Right cardiac atrium (tissue), 5 donors: ENCODE measurements around the gene KRTAP5-3. TPM values are rescaled to one million over a fixed set of nuclear protein-coding genes. Genes with fewer than 3 reads are reported as not detected.

Experiments
- ATAC-seq, 2 donors: fragments of 200-7000 bp; cut with Tn5 transposase; one replicate each; pipeline versions ENCODE4 v1.8.0 to v1.9.1; 2020; ENCODE audit warnings: moderate library complexity in 2 of 2, mild to moderate bottlenecking in 1 of 2
- DNase-seq, 3 donors: peaks; one replicate each; pipeline ENCODE4 v3.0.0-alpha.2; 2020
- H3K27ac ChIP-seq: one replicate; pipeline ENCODE4 v1.5.1; 2013; ENCODE audit warnings: mild to moderate bottlenecking, low read length, control low read depth, moderate library complexity
- H3K27me3 ChIP-seq: one replicate; pipeline ENCODE4 v1.6.1; 2013; ENCODE audit not compliant: control insufficient read depth, insufficient read depth
- H3K4me1 ChIP-seq: one replicate; pipeline ENCODE4 v1.6.1; 2013; ENCODE audit warnings: low read length; ENCODE audit not compliant: control insufficient read depth, insufficient read depth
- H3K4me3 ChIP-seq: one replicate; pipeline ENCODE4 v1.5.1; 2013; ENCODE audit warnings: low read length, control low read depth
- H3K9me3 ChIP-seq: one replicate; pipeline ENCODE4 v1.6.1; 2013; ENCODE audit warnings: low read length; ENCODE audit not compliant: control insufficient read depth
- WGBS: extraction: QIAGEN DNeasy Blood & Tissue Kit; methylation state at CpG from one replicate; pipeline ENCODE4 v1.1.7; 2013; 5-methylcytosine and 5-hydroxymethylcytosine counted together
- intact Hi-C, 4 donors: fragments of 100-400 bp; cut with DNase I; formaldehyde crosslinking; loops; one replicate each; pipeline versions ENCODE4 v1.11.0 to v1.14.0; 2022 to 2023
- polyA plus RNA-seq: library from polyadenylated mRNA; stranded (reverse); fragments of 200-250 nt; gene quantifications from one replicate; pipeline ENCODE4 v1.2.3, GENCODE V29; 2013
- total RNA-seq, 4 donors: library from RNA; stranded (reverse); fragmentation: NEBNext Ultra II Directional; extraction: Animal tissue kit (Norgen Biotek cat#: 25700); gene quantifications; one replicate each; pipeline ENCODE4 v1.2.1, GENCODE V29; 2021
- donor health status: healthy with polysubstance abuse.
- donor health status: DM: no; HTN: yes; CAD: no.
- donor health status: DM: no; HTN: no; CAD: no.
- donor health status: DM: no; HTN: yes; CAD: no; lungs with severe emphysema.
- donor health status: DM: yes; HTN: yes; CAD: no.

Gene KRTAP5-3
- total and polyA plus RNA-seq, 5 donors: not detected

DNA sequence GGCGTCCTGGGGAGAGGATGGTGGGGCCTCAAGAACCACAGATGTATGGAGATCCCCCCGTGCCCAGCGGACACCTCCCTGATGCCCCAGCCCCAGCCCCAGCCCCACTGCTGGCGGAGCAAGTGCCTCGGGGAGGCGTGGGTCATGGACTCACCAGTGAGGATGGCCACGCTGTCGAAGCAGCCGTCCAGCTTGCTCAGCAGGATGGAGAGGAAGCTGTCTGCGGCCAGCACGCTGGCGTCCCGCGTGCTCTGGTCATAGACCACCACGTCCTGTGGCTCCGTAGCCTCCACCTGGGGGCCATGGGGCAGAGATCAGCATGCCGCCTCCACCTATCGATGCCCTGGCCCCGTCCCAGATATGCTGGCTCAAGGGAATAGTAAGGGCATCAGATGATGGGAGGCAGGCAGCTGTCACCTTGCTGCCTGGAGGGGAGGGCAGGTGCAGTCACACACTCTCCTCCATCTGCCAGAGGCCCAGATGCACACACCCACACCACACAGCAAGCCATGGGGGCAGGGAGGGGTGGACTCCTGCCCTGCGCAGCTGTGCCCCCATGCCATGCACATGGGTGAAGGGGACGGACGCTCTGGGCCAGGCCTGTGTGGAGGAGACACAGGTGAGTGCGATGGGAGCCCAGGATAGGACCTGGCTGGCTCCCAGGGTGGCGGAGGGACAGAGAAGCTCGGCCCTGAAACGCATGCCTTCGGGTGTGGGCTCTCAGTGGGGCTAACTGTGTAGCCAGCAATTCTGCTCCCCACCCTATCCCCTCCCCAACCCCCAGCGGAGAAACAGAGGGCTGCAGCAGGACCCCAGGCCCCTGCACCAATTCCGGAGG is 44.3 kb downstream of the KRTAP5-3 start:
- no peaks in the 10 kb centered on the region for H3K27me3 ChIP-seq
- DNase-seq: peak in 1 of 3 donors; percentile 45
- H3K9me3 ChIP-seq: no peaks in the 10 kb centered on the region
- 83% methylated on average over 29 of the region's 29 CpGs for WGBS
- H3K27ac ChIP-seq: no peak overlapping the region
- intact Hi-C loops: no loop called here
- no peak for ATAC-seq
- H3K4me3 ChIP-seq: no peak overlapping the region
- peaks cover 6% of the 10 kb centered on the region for H3K4me1 ChIP-seq

DNA sequence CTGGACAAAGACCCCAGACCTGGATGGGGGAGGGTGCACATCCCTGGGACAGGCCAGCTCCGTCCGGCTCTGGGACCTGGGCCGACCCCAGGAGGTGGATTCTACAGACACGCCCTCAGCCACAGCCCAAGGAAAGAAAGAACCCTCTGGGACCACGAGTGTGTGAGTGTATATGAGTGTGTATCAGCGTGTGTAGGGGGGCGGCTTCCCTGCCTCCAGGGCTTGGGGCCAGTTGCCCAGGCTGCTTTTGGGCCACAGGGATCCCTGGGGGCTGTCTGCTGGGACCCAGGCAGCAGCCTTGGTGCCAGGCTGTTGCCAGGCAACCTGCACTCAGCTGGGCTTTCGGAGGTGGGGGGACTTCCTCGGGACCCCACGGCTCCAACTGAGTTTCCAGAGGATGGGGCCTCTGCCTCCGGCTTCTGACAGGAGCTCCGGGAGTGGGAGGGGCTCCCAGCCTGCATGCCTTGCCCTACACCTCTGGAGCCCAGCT is 45.1 kb downstream of the KRTAP5-3 start:
- Histone ChIP-seq H3K27ac (no peak overlapping the region), H3K27me3 (no peaks in the 10 kb centered on the region), H3K9me3 (no peaks in the 10 kb centered on the region), H3K4me1 (peaks cover 9% of the 10 kb centered on the region), H3K4me3 (no peak overlapping the region)
- whole genome bisulfite sequencing: 77% methylated on average over 12 of the region's 12 CpGs
- ATAC-seq (no peak), DNase-seq (no peak)
- intact Hi-C loops: no loop called here

DNA sequence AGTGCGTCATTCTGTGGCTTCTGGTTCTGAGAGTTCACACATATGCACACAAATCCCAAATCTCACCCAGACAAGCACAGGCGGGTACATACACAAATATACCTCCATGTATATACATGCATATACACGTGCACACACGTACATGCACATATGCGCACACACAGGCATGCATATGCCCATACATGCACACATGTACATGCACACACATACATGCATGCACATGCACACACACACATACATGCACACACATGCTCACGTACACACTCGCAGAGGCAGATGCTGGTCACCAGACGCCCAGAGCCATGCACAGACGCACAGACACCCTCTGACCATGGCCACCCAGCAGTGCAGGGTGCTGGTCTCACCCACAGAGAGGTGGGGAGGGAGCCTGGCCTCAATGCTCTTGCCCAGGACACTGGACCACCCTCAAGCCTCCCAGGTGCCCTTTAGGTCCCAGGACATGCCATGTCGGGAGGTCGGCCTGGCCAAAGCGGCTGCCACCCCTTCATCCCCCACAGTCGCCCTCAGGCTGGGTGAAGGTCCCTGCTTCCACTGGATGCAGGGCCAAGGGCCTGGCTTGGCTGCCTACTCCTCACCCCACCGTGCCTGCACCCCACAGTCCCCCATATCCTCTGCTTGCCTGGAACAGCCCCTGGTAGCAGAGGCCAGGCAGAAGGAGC is 45.7 kb downstream of the KRTAP5-3 start:
- no peak for ATAC-seq
- no peaks in the 10 kb centered on the region for H3K9me3 ChIP-seq
- H3K4me1 ChIP-seq: peaks cover 9% of the 10 kb centered on the region
- H3K27me3 ChIP-seq: no peaks in the 10 kb centered on the region
- no peak for DNase-seq
- H3K4me3 ChIP-seq: no peak overlapping the region
- WGBS: 90% methylated on average over 14 of the region's 14 CpGs
- intact Hi-C loops: no loop called here
- no peak overlapping the region for H3K27ac ChIP-seq

DNA sequence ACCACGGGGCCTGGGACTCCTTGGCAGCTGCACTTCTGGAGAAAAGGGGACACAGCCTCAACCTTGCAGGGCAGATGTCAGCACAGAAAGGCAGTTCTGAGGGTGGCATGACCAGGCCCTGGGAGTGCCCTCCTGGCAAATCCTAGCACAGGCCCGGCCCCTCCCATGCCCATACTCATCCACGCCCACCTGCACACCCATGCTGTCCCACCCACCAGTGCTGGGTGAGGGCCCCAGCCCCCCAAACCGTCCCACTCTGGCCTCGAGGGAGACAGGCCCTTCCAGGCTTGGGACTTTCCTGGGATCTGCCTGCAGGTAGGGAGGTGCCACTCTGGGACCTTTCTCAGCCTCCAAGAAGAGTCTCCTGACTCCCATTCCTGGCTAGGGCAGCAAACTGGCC is 46.3 kb downstream of the KRTAP5-3 start:
- Histone ChIP-seq H3K27me3 (no peaks in the 10 kb centered on the region), H3K4me1 (peaks cover 9% of the 10 kb centered on the region), H3K4me3 (no peak overlapping the region), H3K9me3 (no peaks in the 10 kb centered on the region), H3K27ac (no peak overlapping the region)
- DNase-seq: no peak
- intact Hi-C loops: no loop called here
- ATAC-seq: no peak
- WGBS: 80% methylated on average over 5 of the region's 5 CpGs

DNA sequence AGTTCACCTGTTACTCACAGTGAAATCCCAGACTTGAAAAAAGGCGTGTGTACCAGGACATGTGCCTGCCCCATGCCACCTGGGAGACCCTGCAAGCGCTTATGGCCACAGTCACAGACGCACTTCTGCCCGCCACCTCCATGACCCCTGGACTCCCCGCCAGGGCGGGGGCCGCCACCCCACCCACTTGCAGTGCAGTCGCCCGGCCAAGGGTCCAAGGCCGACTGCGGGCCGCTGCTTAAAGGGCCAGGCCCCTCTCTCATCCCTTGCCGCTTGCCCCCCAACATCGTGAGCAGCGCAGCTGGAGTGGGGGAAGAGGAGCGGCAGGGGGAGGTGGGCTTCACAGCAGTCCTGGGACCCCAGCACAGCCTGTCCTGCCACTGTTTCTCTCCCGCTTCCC is 47.0 kb downstream of the KRTAP5-3 start:
- Histone ChIP-seq H3K27ac (no peak overlapping the region), H3K27me3 (no peaks in the 10 kb centered on the region), H3K4me1 (peaks cover 9% of the 10 kb centered on the region), H3K4me3 (no peak overlapping the region), H3K9me3 (no peaks in the 10 kb centered on the region)
- no peak for ATAC-seq
- 93% methylated on average over 17 of the region's 17 CpGs for WGBS
- no peak for DNase-seq
- intact Hi-C loops: no loop called here

DNA sequence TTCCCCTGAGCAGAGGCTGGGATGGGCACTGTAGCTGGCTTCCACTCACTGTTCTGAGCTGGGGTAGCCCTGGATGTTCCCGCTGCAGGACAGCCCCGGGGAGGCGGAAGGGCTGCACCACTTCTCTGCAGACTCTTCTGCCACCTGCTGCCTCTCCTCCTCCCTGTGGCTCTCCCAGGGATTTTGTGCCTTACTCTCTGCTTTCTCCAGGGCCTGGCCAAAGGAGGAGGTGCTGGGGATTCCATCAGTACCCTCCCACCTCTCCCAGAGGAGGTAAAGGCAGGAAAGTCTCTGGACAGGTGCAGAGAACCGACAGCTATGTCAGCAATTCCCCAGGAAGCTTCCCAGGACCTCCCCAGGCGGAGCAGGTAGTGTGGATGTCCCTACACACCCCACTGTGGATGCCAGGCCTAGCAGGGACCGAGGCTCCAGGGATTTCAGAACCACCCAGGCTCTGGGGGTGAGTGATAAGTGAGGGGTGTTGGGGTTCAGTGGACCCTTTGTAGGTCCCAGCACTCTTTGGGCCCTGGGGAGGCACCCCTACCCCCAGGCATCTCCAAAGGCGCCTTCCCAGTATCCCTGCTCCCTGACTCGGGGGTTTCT is 47.5 kb downstream of the KRTAP5-3 start:
- no peaks in the 10 kb centered on the region for H3K27me3 ChIP-seq
- H3K27ac ChIP-seq: no peak overlapping the region
- DNase-seq: no peak
- ATAC-seq: no peak
- intact Hi-C loops: no loop called here
- WGBS: 88% methylated on average over 8 of the region's 8 CpGs
- peaks cover 9% of the 10 kb centered on the region for H3K4me1 ChIP-seq
- no peaks in the 10 kb centered on the region for H3K9me3 ChIP-seq
- H3K4me3 ChIP-seq: no peak overlapping the region

DNA sequence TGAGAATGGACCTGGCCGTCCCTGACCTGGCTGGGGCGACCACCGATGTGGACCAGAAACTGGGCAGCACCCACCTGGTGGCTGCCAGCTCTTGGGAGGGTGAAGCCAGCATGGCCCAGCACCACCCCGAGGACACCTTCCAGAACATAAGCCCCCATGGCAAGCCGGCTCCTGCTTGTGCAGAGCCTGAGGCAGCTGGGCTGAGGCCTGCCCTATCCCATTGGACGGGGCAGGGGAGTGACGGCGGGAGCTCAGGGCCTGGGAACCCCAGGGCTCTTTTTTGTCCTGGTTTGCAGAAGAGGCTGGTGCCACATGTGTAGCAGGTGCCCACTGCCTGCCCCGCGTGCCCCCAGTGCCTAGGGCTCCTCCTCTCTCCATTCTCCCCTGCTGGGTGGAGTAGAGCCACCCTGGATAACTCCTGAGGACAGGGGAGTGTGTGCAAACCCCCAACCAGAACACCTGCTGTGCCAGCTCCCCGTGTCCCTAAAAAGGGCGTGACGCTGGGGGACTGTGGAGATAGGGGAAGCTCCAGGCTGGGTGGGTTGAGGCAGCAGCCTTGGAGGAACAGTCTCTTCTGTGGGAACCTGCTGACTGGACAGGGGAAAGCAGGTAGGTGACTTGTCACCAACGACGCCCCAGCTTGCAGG is 48.1 kb downstream of the KRTAP5-3 start:
- Histone ChIP-seq H3K4me1 (peaks cover 9% of the 10 kb centered on the region), H3K4me3 (no peak overlapping the region), H3K27me3 (no peaks in the 10 kb centered on the region), H3K9me3 (no peaks in the 10 kb centered on the region), H3K27ac (peak overlapping the region; percentile 45)
- ATAC-seq (no peak), DNase-seq (peak in 1 of 3 donors; percentile 43)
- intact Hi-C loops: no loop called here
- 76% methylated on average over 15 of the region's 15 CpGs for WGBS

DNA sequence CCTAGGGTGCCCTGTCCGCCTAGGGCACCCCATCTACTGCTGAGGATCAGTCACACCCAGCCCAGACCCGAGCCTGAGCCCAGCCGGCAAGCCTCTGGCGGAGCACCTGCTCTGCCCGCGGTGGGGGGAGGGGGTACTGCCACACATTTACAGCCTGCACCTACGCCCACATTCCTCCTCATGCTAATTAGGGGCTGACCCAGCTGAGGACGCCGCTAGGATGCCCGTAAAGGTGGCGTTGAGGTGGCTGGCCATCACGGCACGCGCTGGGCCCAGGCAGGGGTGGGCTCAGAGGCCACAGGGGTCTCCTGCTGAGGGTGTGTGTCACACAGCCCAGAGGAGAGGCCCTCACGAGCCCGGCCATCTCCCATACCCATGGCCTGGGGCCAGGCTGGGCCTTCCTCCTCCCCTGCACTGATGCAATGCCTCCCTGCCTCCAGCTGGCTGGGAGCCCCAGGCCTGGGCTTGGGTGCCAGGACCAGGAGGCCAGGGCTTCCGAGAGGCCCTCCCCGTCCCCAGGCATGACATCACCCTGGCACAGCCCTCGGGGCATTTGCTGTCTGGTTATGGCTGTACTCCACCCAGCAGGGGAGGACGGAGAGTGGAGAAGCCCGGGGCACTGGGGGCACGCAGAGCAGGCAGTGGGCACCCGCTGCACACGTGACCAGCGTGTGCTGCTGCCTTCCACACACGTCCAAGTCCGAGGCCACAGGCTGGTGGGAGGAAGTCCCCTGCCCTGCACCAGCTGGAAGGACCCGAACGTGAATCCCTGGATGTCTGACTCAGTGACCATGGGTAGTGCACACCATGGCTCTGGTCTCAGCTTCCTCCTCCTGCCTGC is 48.9 kb downstream of the KRTAP5-3 start:
- ATAC-seq: peak; percentile 81 to 82
- H3K4me1 ChIP-seq: peaks cover 4% of the 10 kb centered on the region

DNA sequence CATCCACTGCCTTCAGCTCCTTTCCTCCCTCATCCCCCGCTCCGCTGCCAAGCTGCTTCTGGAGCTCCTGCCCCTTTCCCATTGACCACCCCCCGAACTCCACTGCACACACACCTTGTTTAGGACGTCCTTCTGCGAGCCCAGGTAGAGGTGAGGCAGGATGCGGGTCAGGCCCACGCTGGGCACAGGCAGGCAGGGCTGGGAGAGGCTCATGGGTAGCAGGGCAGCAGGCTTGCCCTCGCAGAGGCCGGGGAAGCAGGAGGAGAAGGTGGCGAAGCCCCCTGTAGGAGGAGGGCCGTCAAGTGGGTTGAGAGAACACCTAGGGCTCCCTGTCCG is 49.5 kb downstream of the KRTAP5-3 start:
- Histone ChIP-seq H3K27ac (peak overlapping the region; percentile 39), H3K27me3 (no peaks in the 10 kb centered on the region), H3K4me3 (no peak overlapping the region), H3K9me3 (no peaks in the 10 kb centered on the region), H3K4me1 (peaks cover 6% of the 10 kb centered on the region)
- intact Hi-C loops: no loop called here
- ATAC-seq: peak in 1 of 2 donors; percentile 0
- WGBS: 75% methylated on average over 12 of the region's 12 CpGs
- DNase-seq: peak in 1 of 3 donors; percentile 45

More for the DNA sequence above, 48.9 kb downstream of the KRTAP5-3 start:
- Histone ChIP-seq H3K9me3 (no peaks in the 10 kb centered on the region), H3K27ac (peak overlapping the region; percentile 45), H3K4me3 (no peak overlapping the region), H3K27me3 (no peaks in the 10 kb centered on the region)
- DNase-seq: peak; percentile 94 to 96 (median 96)
- WGBS: 42% methylated on average over 29 of the region's 29 CpGs
- intact Hi-C loops: no loop called here
